ENCODE measurements around the gene CCDC8.

The CCDC8 gene

DNA sequence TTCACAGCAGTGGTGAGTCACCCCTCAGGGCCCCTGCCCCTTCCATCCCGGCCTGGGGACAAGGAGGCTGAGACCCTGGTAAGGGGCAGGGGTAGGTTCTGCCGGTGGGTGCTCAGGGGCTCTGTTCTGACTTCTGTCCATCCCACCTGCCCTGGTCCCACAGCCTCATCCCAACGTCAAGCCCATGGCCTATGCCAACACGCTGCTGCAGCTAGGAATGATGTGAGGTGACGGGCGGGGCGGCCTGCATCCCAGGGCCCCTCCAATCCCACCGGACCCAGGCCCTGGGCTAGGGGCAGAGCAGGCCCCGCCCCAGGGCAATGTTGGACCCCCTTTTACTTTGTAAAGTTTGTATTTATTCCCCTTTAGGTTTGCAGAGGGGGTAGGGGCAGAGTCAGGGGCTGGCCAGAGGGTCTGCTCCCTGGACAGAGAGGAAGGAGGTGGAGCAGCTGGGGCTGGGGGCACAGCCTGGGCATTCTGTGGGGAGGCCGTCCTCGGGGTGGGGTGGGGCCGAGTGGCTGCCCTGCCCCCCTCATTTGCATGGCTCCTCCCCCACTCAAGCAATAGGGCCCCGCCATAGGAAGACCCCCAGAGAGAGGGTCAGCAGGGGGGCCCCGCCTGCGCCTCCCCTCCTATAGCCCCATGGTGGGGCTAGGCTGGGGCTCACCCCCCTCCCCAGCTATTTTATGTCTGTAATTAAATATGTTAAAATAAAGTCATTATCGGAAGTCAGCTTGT lies 23.1 kb downstream of the CCDC8 start:
- Histone ChIP-seq H3K27ac (ENCODE audit: low read length, poor library complexity, severe bottlenecking) (no peak overlapping the region), H3K9ac (ENCODE audit: low read length) (peak overlapping the region; percentile 72), H2BK15ac (ENCODE audit: low read depth, poor library complexity, severe bottlenecking) (no peak overlapping the region), H2AFZ (ENCODE audit: low read depth, low read length) (no peak overlapping the region), H2BK12ac (ENCODE audit: low read length in 2 of 2) (peak overlapping the region in 1 of 2 experiments; percentile 25), H4K91ac (ENCODE audit: low read length) (no peak overlapping the region), H3K27me3 (ENCODE audit: control insufficient read depth in 1 of 2, insufficient read depth in 1 of 2, low read length in 2 of 2) (no peaks in the 10 kb centered on the region), H3K36me3 (ENCODE audit: control insufficient read depth in 1 of 2, insufficient read depth in 2 of 2, low read depth in 1 of 2, low read length in 2 of 2) (peaks cover 71 to 86% of the 10 kb centered on the region in 2 experiments), H3K79me1 (replicated peaks; ENCODE audit: low read length, poor library complexity, severe bottlenecking) (peaks cover 38% of the 10 kb centered on the region), H3K4me3 (ENCODE audit: insufficient read depth in 1 of 2, low read depth in 1 of 2, low read length in 2 of 2) (no peak overlapping the region), H4K8ac (ENCODE audit: low read length) (no peak overlapping the region), H3K18ac (ENCODE audit: low read depth in 1 of 2, low read length in 2 of 2) (no peak overlapping the region), H3K4me2 (ENCODE audit: low read length, poor library complexity, severe bottlenecking) (no peak overlapping the region), H3K4me1 (ENCODE audit: control insufficient read depth, insufficient read depth, low read depth, low read length) (peaks cover 9% of the 10 kb centered on the region), H3K14ac (ENCODE audit: low read length in 2 of 2) (no peak overlapping the region), H2AK5ac (ENCODE audit: low read length, severe bottlenecking) (no peak overlapping the region), H3K4ac (ENCODE audit: low read depth in 1 of 2, low read length in 2 of 2) (no peak overlapping the region), H3K23ac (ENCODE audit: low read length in 2 of 2) (no peak overlapping the region), H2BK120ac (ENCODE audit: low read depth, low read length) (no peak overlapping the region), H3K9me3 (ENCODE audit: control insufficient read depth, low read length) (peaks cover 7% of the 10 kb centered on the region), H2BK5ac (ENCODE audit: low read depth, low read length, poor library complexity, severe bottlenecking) (no peak overlapping the region)
- no peak for DNase-seq
- 98% methylated on average over 9 of the region's 16 CpGs for WGBS

DNA sequence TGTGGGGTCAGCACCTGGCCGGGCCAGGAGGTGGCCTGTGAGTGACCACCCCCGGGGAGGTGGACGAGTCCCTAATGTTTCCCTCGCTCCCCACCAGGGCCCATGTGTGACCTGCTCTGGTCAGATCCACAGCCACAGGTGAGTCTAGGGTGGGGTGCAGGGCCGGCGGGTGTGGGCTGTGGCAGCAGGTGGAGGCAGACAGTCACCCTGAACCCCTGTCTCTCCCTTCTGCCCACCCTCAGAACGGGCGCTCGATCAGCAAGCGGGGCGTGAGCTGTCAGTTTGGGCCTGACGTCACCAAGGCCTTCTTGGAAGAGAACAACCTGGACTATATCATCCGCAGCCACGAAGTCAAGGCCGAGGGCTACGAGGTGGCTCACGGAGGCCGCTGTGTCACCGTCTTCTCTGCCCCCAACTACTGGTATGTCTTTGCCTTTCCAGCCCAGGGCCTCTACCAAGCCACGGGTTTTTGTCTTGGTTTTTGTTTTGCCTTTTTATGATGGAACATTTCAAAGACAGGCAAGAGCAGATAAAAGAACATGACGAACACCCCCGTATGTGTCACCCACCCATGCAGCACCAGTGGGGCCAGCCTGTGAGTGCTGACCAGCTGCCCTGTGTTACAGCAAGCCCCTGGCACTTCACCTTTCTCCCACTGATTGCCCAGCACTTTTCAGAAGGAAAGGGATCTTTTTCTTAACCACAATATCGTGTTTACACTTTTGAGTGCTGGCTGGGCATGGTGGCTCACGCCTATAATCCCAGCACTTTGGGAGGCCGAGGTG lies 24.9 kb downstream of the CCDC8 start:
- peak overlapping the region in 1 of 2 experiments; percentile 20 for H3K4me3 ChIP-seq (ENCODE audit: insufficient read depth in 1 of 2, low read depth in 1 of 2, low read length in 2 of 2)
- peaks cover 81 to 97% of the 10 kb centered on the region in 2 experiments for H3K36me3 ChIP-seq (ENCODE audit: control insufficient read depth in 1 of 2, insufficient read depth in 2 of 2, low read depth in 1 of 2, low read length in 2 of 2)
- 94% methylated on average over 25 of the region's 25 CpGs for WGBS
- no peak overlapping the region for H2BK15ac ChIP-seq (ENCODE audit: low read depth, poor library complexity, severe bottlenecking)
- H3K14ac ChIP-seq (ENCODE audit: low read length in 2 of 2), result no peak overlapping the region
- no peak overlapping the region for H3K4me2 ChIP-seq (ENCODE audit: low read length, poor library complexity, severe bottlenecking)
- H2AFZ ChIP-seq (ENCODE audit: low read depth, low read length), result no peak overlapping the region
- H3K4ac ChIP-seq (ENCODE audit: low read depth in 1 of 2, low read length in 2 of 2), result no peak overlapping the region
- no peak for DNase-seq
- no peak overlapping the region for H4K8ac ChIP-seq (ENCODE audit: low read length)
- H3K79me1 ChIP-seq (replicated peaks; ENCODE audit: low read length, poor library complexity, severe bottlenecking), result peaks cover 55% of the 10 kb centered on the region
- H2BK5ac ChIP-seq (ENCODE audit: low read depth, low read length, poor library complexity, severe bottlenecking), result no peak overlapping the region
- H3K9ac ChIP-seq (ENCODE audit: low read length), result no peak overlapping the region
- peaks cover 7% of the 10 kb centered on the region for H3K4me1 ChIP-seq (ENCODE audit: control insufficient read depth, insufficient read depth, low read depth, low read length)
- H3K9me3 ChIP-seq (ENCODE audit: control insufficient read depth, low read length), result peaks cover 7% of the 10 kb centered on the region
- H2BK120ac ChIP-seq (ENCODE audit: low read depth, low read length), result no peak overlapping the region
- H3K27ac ChIP-seq (ENCODE audit: low read length, poor library complexity, severe bottlenecking), result no peak overlapping the region
- H3K23ac ChIP-seq (ENCODE audit: low read length in 2 of 2), result no peak overlapping the region
- no peak overlapping the region for H2AK5ac ChIP-seq (ENCODE audit: low read length, severe bottlenecking)
- H3K18ac ChIP-seq (ENCODE audit: low read depth in 1 of 2, low read length in 2 of 2), result no peak overlapping the region
- H3K27me3 ChIP-seq (ENCODE audit: control insufficient read depth in 1 of 2, insufficient read depth in 1 of 2, low read length in 2 of 2), result no peaks in the 10 kb centered on the region
- H2BK12ac ChIP-seq (ENCODE audit: low read length in 2 of 2), result no peak overlapping the region
- no peak overlapping the region for H4K91ac ChIP-seq (ENCODE audit: low read length)

DNA sequence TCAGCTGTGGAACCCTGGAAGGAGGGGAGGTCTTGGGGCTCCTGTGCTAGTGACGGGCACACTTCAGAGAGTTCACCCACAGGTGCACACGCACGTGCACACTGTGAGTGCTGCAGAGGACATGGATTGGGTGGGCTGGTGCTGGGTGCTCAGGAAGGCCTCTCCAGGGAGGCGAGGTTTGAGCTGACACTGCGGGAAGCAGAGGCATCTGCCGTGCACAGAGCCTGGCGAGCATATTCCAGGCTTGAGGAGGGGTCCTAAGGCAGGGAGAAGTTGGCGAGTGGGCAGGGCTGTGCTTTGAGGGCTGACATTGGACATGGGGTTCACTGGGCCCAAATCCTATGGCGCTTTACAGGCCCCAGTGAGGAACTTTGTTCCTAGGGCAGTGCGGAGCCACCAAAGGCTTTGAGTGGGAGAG lies 25.6 kb downstream of the CCDC8 start:
- Histone ChIP-seq H3K4me2 (ENCODE audit: low read length, poor library complexity, severe bottlenecking) (no peak overlapping the region), H3K36me3 (ENCODE audit: control insufficient read depth in 1 of 2, insufficient read depth in 2 of 2, low read depth in 1 of 2, low read length in 2 of 2) (peaks cover 82 to 98% of the 10 kb centered on the region in 2 experiments), H2BK5ac (ENCODE audit: low read depth, low read length, poor library complexity, severe bottlenecking) (no peak overlapping the region), H3K27me3 (ENCODE audit: control insufficient read depth in 1 of 2, insufficient read depth in 1 of 2, low read length in 2 of 2) (no peaks in the 10 kb centered on the region), H2BK120ac (ENCODE audit: low read depth, low read length) (no peak overlapping the region), H2BK12ac (ENCODE audit: low read length in 2 of 2) (no peak overlapping the region), H3K4ac (ENCODE audit: low read depth in 1 of 2, low read length in 2 of 2) (no peak overlapping the region), H3K27ac (ENCODE audit: low read length, poor library complexity, severe bottlenecking) (no peak overlapping the region), H2AFZ (ENCODE audit: low read depth, low read length) (no peak overlapping the region), H3K4me1 (ENCODE audit: control insufficient read depth, insufficient read depth, low read depth, low read length) (peaks cover 7% of the 10 kb centered on the region), H3K23ac (ENCODE audit: low read length in 2 of 2) (no peak overlapping the region), H3K14ac (ENCODE audit: low read length in 2 of 2) (no peak overlapping the region), H2AK5ac (ENCODE audit: low read length, severe bottlenecking) (no peak overlapping the region), H3K18ac (ENCODE audit: low read depth in 1 of 2, low read length in 2 of 2) (no peak overlapping the region), H3K4me3 (ENCODE audit: insufficient read depth in 1 of 2, low read depth in 1 of 2, low read length in 2 of 2) (no peak overlapping the region), H3K9ac (ENCODE audit: low read length) (no peak overlapping the region), H4K8ac (ENCODE audit: low read length) (no peak overlapping the region), H4K91ac (ENCODE audit: low read length) (no peak overlapping the region), H3K9me3 (ENCODE audit: control insufficient read depth, low read length) (peaks cover 7% of the 10 kb centered on the region), H3K79me1 (replicated peaks; ENCODE audit: low read length, poor library complexity, severe bottlenecking) (peaks cover 60% of the 10 kb centered on the region), H2BK15ac (ENCODE audit: low read depth, poor library complexity, severe bottlenecking) (no peak overlapping the region)
- no peak for DNase-seq
- WGBS, result 96% methylated on average over 10 of the region's 10 CpGs

DNA sequence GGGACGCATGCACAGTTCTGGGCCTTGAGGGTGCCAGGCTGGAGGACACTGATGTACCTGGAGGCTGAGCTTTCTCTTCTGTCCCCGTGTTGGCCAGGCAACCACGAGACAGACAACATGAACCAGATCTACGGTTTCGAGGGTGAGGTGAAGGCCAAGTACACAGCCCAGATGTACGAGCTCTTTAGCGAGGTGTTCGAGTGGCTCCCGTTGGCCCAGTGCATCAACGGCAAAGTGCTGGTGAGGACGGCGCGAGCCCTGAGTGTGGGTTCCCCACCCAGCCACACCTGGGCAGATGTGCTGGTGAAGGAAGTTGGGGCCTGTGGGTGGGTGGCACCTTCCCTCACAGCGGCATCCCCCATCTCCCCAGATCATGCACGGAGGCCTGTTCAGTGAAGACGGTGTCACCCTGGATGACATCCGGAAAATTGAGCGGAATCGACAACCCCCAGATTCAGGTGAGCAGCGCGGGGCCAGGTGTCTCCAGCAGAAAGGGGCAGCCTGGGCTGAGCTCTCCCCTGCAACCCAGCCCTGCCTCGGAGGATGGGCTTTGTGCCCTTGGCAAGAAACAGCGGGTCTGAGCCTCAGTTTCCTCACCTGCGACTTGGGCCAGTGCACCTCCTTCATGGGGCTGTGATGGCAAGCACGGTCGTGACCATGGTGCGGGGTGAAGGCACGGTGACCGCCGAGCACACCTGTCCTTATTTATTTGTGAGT lies 26.2 kb downstream of the CCDC8 start:
- Histone ChIP-seq H2BK5ac (ENCODE audit: low read depth, low read length, poor library complexity, severe bottlenecking) (no peak overlapping the region), H3K79me1 (replicated peaks; ENCODE audit: low read length, poor library complexity, severe bottlenecking) (peaks cover 61% of the 10 kb centered on the region), H2BK12ac (ENCODE audit: low read length in 2 of 2) (no peak overlapping the region), H3K23ac (ENCODE audit: low read length in 2 of 2) (no peak overlapping the region), H4K91ac (ENCODE audit: low read length) (no peak overlapping the region), H3K9me3 (ENCODE audit: control insufficient read depth, low read length) (peaks cover 7% of the 10 kb centered on the region), H3K4me1 (ENCODE audit: control insufficient read depth, insufficient read depth, low read depth, low read length) (peaks cover 6% of the 10 kb centered on the region), H2BK15ac (ENCODE audit: low read depth, poor library complexity, severe bottlenecking) (no peak overlapping the region), H3K27ac (ENCODE audit: low read length, poor library complexity, severe bottlenecking) (no peak overlapping the region), H3K4me3 (ENCODE audit: insufficient read depth in 1 of 2, low read depth in 1 of 2, low read length in 2 of 2) (no peak overlapping the region), H2AFZ (ENCODE audit: low read depth, low read length) (no peak overlapping the region), H2AK5ac (ENCODE audit: low read length, severe bottlenecking) (no peak overlapping the region), H2BK120ac (ENCODE audit: low read depth, low read length) (no peak overlapping the region), H3K18ac (ENCODE audit: low read depth in 1 of 2, low read length in 2 of 2) (no peak overlapping the region), H3K4me2 (ENCODE audit: low read length, poor library complexity, severe bottlenecking) (no peak overlapping the region), H4K8ac (ENCODE audit: low read length) (no peak overlapping the region), H3K4ac (ENCODE audit: low read depth in 1 of 2, low read length in 2 of 2) (no peak overlapping the region), H3K36me3 (ENCODE audit: control insufficient read depth in 1 of 2, insufficient read depth in 2 of 2, low read depth in 1 of 2, low read length in 2 of 2) (peaks cover 85 to 94% of the 10 kb centered on the region in 2 experiments), H3K9ac (ENCODE audit: low read length) (no peak overlapping the region), H3K27me3 (ENCODE audit: control insufficient read depth in 1 of 2, insufficient read depth in 1 of 2, low read length in 2 of 2) (no peaks in the 10 kb centered on the region), H3K14ac (ENCODE audit: low read length in 2 of 2) (no peak overlapping the region)
- WGBS, result 98% methylated on average over 30 of the region's 30 CpGs
- DNase-seq, result no peak

Data from mesenchymal stem cell (in vitro differentiated cells and primary cell).